GM08714 (cell line): ENCODE results near the gene NRXN3.

Source experiments
- H3K4me3 ChIP-seq: fragments of 200-500 bp; sonication (Bioruptor generic); 2 replicates; pipeline ENCODE4 v1.5.1; 2014; ENCODE audit warnings: mild to moderate bottlenecking, low read length, inconsistent platforms
- ZNF274 ChIP-seq: IDR thresholded peaks from 2 replicates; pipeline ENCODE4 v1.6.1; 2012; ENCODE audit warnings: mild to moderate bottlenecking, low read depth, low read length

The NRXN3 gene

GRCh38 chr14:79443602-79444001 is 1273.4 kb downstream of the NRXN3 start:
- H3K4me3 ChIP-seq: no peak overlapping the region
- TF ChIP-seq ZNF274: no peak

GRCh38 chr14:79448960-79449359 is 1278.8 kb downstream of the NRXN3 start:
- TF ChIP-seq ZNF274: no peak
- H3K4me3 ChIP-seq: no peak overlapping the region

GRCh38 chr14:79451601-79452000 is 1281.4 kb downstream of the NRXN3 start:
- no peak overlapping the region for H3K4me3 ChIP-seq
- no peak for TF ChIP-seq ZNF274

GRCh38 chr14:79453276-79453675 is 1283.1 kb downstream of the NRXN3 start:
- H3K4me3 ChIP-seq: no peak overlapping the region
- TF ChIP-seq ZNF274: no peak

GRCh38 chr14:79464468-79464867 is 1294.3 kb downstream of the NRXN3 start:
- TF ChIP-seq ZNF274: no peak
- H3K4me3 ChIP-seq: no peak overlapping the region

- TF ChIP-seq ZNF274: no peak
- H3K4me3 ChIP-seq: no peak overlapping the region
Measured at GRCh38 chr14:79465651-79466050, 1295.5 kb downstream of the NRXN3 start.

GRCh38 chr14:79466938-79467527 is 1296.9 kb downstream of the NRXN3 start:
- TF ChIP-seq ZNF274: no peak
- no peak overlapping the region for H3K4me3 ChIP-seq

- TF ChIP-seq ZNF274: no peak
- H3K4me3 ChIP-seq: no peak overlapping the region
Measured at GRCh38 chr14:79467835-79468234, 1297.7 kb downstream of the NRXN3 start.

- H3K4me3 ChIP-seq: no peak overlapping the region
- no peak for TF ChIP-seq ZNF274
Measured at GRCh38 chr14:79468486-79468885, 1298.3 kb downstream of the NRXN3 start.

- H3K4me3 ChIP-seq: no peak overlapping the region
Measured at GRCh38 chr14:79473651-79474050, 1303.5 kb downstream of the NRXN3 start.

GRCh38 chr14:79475887-79476532 is 1305.8 kb downstream of the NRXN3 start:
- TF ChIP-seq ZNF274: no peak
- no peak overlapping the region for H3K4me3 ChIP-seq

More at GRCh38 chr14:79473651-79474050, 1303.5 kb downstream of the NRXN3 start:
- TF ChIP-seq ZNF274: no peak

- TF ChIP-seq ZNF274: no peak
- H3K4me3 ChIP-seq: no peak overlapping the region
Measured at GRCh38 chr14:79476552-79476951, 1306.4 kb downstream of the NRXN3 start.

- H3K4me3 ChIP-seq: no peak overlapping the region
- TF ChIP-seq ZNF274: no peak
Measured at GRCh38 chr14:79480212-79480611, 1310.0 kb downstream of the NRXN3 start.

GRCh38 chr14:79482825-79483224 is 1312.7 kb downstream of the NRXN3 start:
- no peak overlapping the region for H3K4me3 ChIP-seq
- no peak for TF ChIP-seq ZNF274

- no peak overlapping the region for H3K4me3 ChIP-seq
- no peak for TF ChIP-seq ZNF274
Measured at GRCh38 chr14:79483477-79484388, 1313.6 kb downstream of the NRXN3 start.
